GM23338 (cell line): ENCODE data around the gene TCTN3.

Experiments
- CTCF ChIP-seq, 2 experiments: fragments of 200-600 bp in 1 of 2; sonication (generic) in 1 of 2; conservative IDR thresholded peaks; 2 replicates each; pipeline versions ENCODE4 v1.5.1 to v1.6.1; 2016 to 2017; ENCODE audit warnings: antibody characterized with exemption in 2 of 2, low read depth in 2 of 2, mild to moderate bottlenecking in 2 of 2, moderate library complexity in 1 of 2
- ETS1 ChIP-seq: IDR thresholded peaks from 2 replicates; pipeline ENCODE4 v1.6.1; 2016; ENCODE audit warnings: antibody characterized with exemption
- EZH2 ChIP-seq: fragments of 200-600 bp; sonication (generic); IDR thresholded peaks from one replicate; pipeline ENCODE4 v1.8.0; 2017; ENCODE audit warnings: antibody characterized with exemption, mild to moderate bottlenecking, low read depth; ENCODE audit not compliant: unreplicated experiment
- EZH2phosphoT487 ChIP-seq: fragments of 200-600 bp; sonication (generic); IDR thresholded peaks from one replicate; pipeline ENCODE4 v1.8.1; 2018; ENCODE audit warnings: antibody characterized with exemption; ENCODE audit not compliant: unreplicated experiment
- POLR2AphosphoS5 ChIP-seq: IDR thresholded peaks from 2 replicates; pipeline ENCODE4 v1.6.1; 2016; ENCODE audit warnings: antibody characterized with exemption, low read depth

GRCh38 chr10:95728526-95728925, 34.8 kb upstream of the TCTN3 start:
- TF ChIP-seq EZH2 (no peak), CTCF (conservative IDR thresholded peaks at IDR 0.05; ENCODE audit: low read depth in 2 of 2) (no peak; a peak in 1 of 4 replicates), POLR2AphosphoS5 (no peak), EZH2phosphoT487 (no peak), ETS1 (no peak)
